Osteoblast (primary cell): Measurements from ENCODE around the gene PLEKHG4B. TPM values are rescaled to one million over a fixed set of nuclear protein-coding genes. Genes with fewer than 3 reads are reported as not detected.
A peak's percentile ranks its signal among the peaks of the same experiment; 100 is the strongest.
"Not testable (repeated sequence)": the region's sequence is repeated elsewhere in the genome, so short reads cannot be mapped to it uniquely, and the experiment has no call there.

ENCODE experiments used
- DNase-seq: peaks from one replicate; pipeline ENCODE4 v3.0.0; 2011; ENCODE audit warnings: low spot score, mixed read lengths; ENCODE audit not compliant: insufficient read length; ENCODE audit errors: missing footprints
- H2AFZ ChIP-seq: 2 replicates; pipeline ENCODE4 v1.6.0; 2011; ENCODE audit warnings: mild to moderate bottlenecking, low read length
- H3K27ac ChIP-seq: 2 replicates; pipeline ENCODE4 v1.5.1; 2011; ENCODE audit warnings: mild to moderate bottlenecking, low read depth, low read length, moderate library complexity
- H3K27me3 ChIP-seq: 2 replicates; pipeline ENCODE4 v1.6.0; 2012; ENCODE audit warnings: mild to moderate bottlenecking, control low read depth, inconsistent platforms, low read length, moderate library complexity; ENCODE audit not compliant: insufficient read depth
- H3K36me3 ChIP-seq: 2 replicates; pipeline ENCODE4 v1.5.1; 2011; ENCODE audit warnings: mild to moderate bottlenecking, low read length, control low read depth, moderate library complexity; ENCODE audit not compliant: insufficient read depth
- H3K4me1 ChIP-seq: 2 replicates; pipeline ENCODE4 v1.5.1; 2011; ENCODE audit warnings: mild to moderate bottlenecking, low read length, control low read depth, moderate library complexity; ENCODE audit not compliant: insufficient read depth
- H3K4me2 ChIP-seq: 2 replicates; pipeline ENCODE4 v1.6.0; 2011; ENCODE audit warnings: mild to moderate bottlenecking, low read length; ENCODE audit not compliant: insufficient read depth
- H3K4me3 ChIP-seq: fragments of 200-600 bp; sonication (generic); 3 replicates; pipeline ENCODE4 v1.5.1; 2012; ENCODE audit warnings: mild to moderate bottlenecking, low read length, inconsistent platforms; ENCODE audit not compliant: insufficient read depth
- H3K79me2 ChIP-seq: 2 replicates; pipeline ENCODE4 v1.6.0; 2012; ENCODE audit warnings: mild to moderate bottlenecking, low read length, control low read depth, inconsistent platforms; ENCODE audit not compliant: insufficient read depth
- H3K9me3 ChIP-seq: 2 replicates; pipeline ENCODE4 v1.5.1; 2011; ENCODE audit warnings: low read depth, low read length, control low read depth
- H4K20me1 ChIP-seq: 2 replicates; pipeline ENCODE4 v1.6.0; 2012; ENCODE audit warnings: mild to moderate bottlenecking, low read length, control low read depth; ENCODE audit not compliant: insufficient read depth
- CTCF ChIP-seq: IDR thresholded peaks from 2 replicates; pipeline ENCODE4 v1.5.1; 2011; ENCODE audit warnings: mild to moderate bottlenecking, low read depth, low read length, moderate library complexity; ENCODE audit errors: extremely low read depth
- total RNA-seq: library from RNA; depleted of rRNA; stranded (reverse); fragments of >200 nt; gene quantifications from 2 replicates; pipeline ENCODE4 v1.2.3, GENCODE V29; 2012

Gene PLEKHG4B
- total RNA-seq, 1 donor, result 0.36 TPM

- Histone ChIP-seq H3K4me3 (no peak overlapping the region), H3K4me2 (no peak overlapping the region), H3K27ac (no peak overlapping the region), H3K27me3 (peaks cover 20% of the 10 kb centered on the region), H2AFZ (no peak overlapping the region), H4K20me1 (peaks cover 8% of the 10 kb centered on the region), H3K4me1 (no peaks in the 10 kb centered on the region), H3K36me3 (no peaks in the 10 kb centered on the region), H3K9me3 (no peaks in the 10 kb centered on the region), H3K79me2 (no peaks in the 10 kb centered on the region)
- peak; percentile 86 for DNase-seq
- TF ChIP-seq CTCF, result peak; percentile 14
Observed at GRCh38 chr5:195401-196160, 103.6 kb downstream of the PLEKHG4B start.

- Histone ChIP-seq H3K27ac (no peak overlapping the region), H3K4me3 (no peak overlapping the region), H3K36me3 (no peaks in the 10 kb centered on the region), H4K20me1 (peaks cover 5% of the 10 kb centered on the region), H3K79me2 (no peaks in the 10 kb centered on the region), H2AFZ (no peak overlapping the region), H3K27me3 (peaks cover 13% of the 10 kb centered on the region), H3K4me1 (no peaks in the 10 kb centered on the region), H3K4me2 (no peak overlapping the region), H3K9me3 (no peaks in the 10 kb centered on the region)
- DNase-seq, result peak; percentile 89
- TF ChIP-seq CTCF, result no peak
Observed at GRCh38 chr5:196350-196749, 104.4 kb downstream of the PLEKHG4B start.

GRCh38 chr5:197031-197430 is 105.1 kb downstream of the PLEKHG4B start:
- H3K36me3 ChIP-seq, H3K9me3 ChIP-seq, H3K79me2 ChIP-seq, H3K27me3 ChIP-seq, H2AFZ ChIP-seq, H3K4me3 ChIP-seq, H3K4me1 ChIP-seq, H3K27ac ChIP-seq: not testable (repeated sequence)
- peaks cover 10% of the 10 kb centered on the region for H4K20me1 ChIP-seq
- DNase-seq, result peak; percentile 71
- peak overlapping the region; percentile 16 for H3K4me2 ChIP-seq
- peak; percentile 17 for TF ChIP-seq CTCF

- peaks cover 18% of the 10 kb centered on the region for H4K20me1 ChIP-seq
- no peaks in the 10 kb centered on the region for H3K4me1 ChIP-seq
- no peaks in the 10 kb centered on the region for H3K79me2 ChIP-seq
- no peak overlapping the region for H3K4me3 ChIP-seq
- H3K27ac ChIP-seq, result no peak overlapping the region
- H2AFZ ChIP-seq, result no peak overlapping the region
- peak; percentile 70 for DNase-seq
- peaks cover 3% of the 10 kb centered on the region for H3K27me3 ChIP-seq
- no peak for TF ChIP-seq CTCF
- no peaks in the 10 kb centered on the region for H3K36me3 ChIP-seq
- no peaks in the 10 kb centered on the region for H3K9me3 ChIP-seq
- H3K4me2 ChIP-seq, result no peak overlapping the region
Observed at GRCh38 chr5:197892-198489, 106.0 kb downstream of the PLEKHG4B start.
